Smooth muscle cell (in vitro differentiated cells): ENCODE measurements around the gene FMNL3. TPM values are rescaled to one million over a fixed set of nuclear protein-coding genes. Genes with fewer than 3 reads are reported as not detected.

Experiments used
- DNase-seq: peaks from one replicate; lab custom pipeline; 2025; ENCODE audit not compliant: unreplicated experiment; lab: John Stamatoyannopoulos, UW
- H2AFZ ChIP-seq: fragments of 200-600 bp; sonication (generic); 2 replicates; pipeline ENCODE4 v1.6.0; 2016; ENCODE audit warnings: antibody characterized with exemption, low read depth, mild to moderate bottlenecking
- H3F3A ChIP-seq: fragments of 200-600 bp; sonication (generic); 2 replicates; pipeline ENCODE4 v1.6.0; 2017; ENCODE audit warnings: antibody characterized with exemption, low read depth
- H3K27ac ChIP-seq: fragments of 200-600 bp; sonication (generic); 2 replicates; pipeline ENCODE4 v1.5.1; 2016; ENCODE audit warnings: low read depth, mild to moderate bottlenecking
- H3K27me3 ChIP-seq: fragments of 200-600 bp; sonication (generic); 2 replicates; pipeline ENCODE4 v1.6.1; 2016; ENCODE audit warnings: low read depth, mild to moderate bottlenecking
- H3K36me3 ChIP-seq: fragments of 200-600 bp; sonication (generic); 2 replicates; pipeline ENCODE4 v1.5.1; 2016; ENCODE audit warnings: low read depth
- H3K4me1 ChIP-seq: fragments of 200-600 bp; sonication (generic); 2 replicates; pipeline ENCODE4 v1.5.1; 2016; ENCODE audit warnings: low read depth
- H3K4me2 ChIP-seq: fragments of 200-600 bp; sonication (generic); 2 replicates; pipeline ENCODE4 v1.6.0; 2016; ENCODE audit warnings: mild to moderate bottlenecking
- H3K4me3 ChIP-seq: fragments of 200-600 bp; sonication (generic); 2 replicates; pipeline ENCODE4 v1.5.1; 2016; ENCODE audit warnings: mild to moderate bottlenecking
- H3K79me2 ChIP-seq: fragments of 200-600 bp; sonication (generic); 2 replicates; pipeline ENCODE4 v1.6.0; 2016; ENCODE audit warnings: low read depth, mild to moderate bottlenecking
- H3K9ac ChIP-seq: fragments of 200-600 bp; sonication (generic); 2 replicates; pipeline ENCODE4 v1.6.0; 2016; ENCODE audit warnings: low read depth
- H3K9me3 ChIP-seq: fragments of 200-600 bp; sonication (generic); replicated peaks from 2 replicates; pipeline ENCODE4 v1.5.1; 2016; ENCODE audit warnings: low read depth
- H4K20me1 ChIP-seq: fragments of 200-600 bp; sonication (generic); 2 replicates; pipeline ENCODE4 v1.6.0; 2016; ENCODE audit warnings: low read depth
- CTCF ChIP-seq: fragments of 200-600 bp; sonication (generic); IDR thresholded peaks from 2 replicates; pipeline ENCODE4 v1.5.1; 2017; ENCODE audit warnings: borderline replicate concordance, mild to moderate bottlenecking, antibody characterized with exemption; ENCODE audit not compliant: insufficient read depth, poor library complexity, severe bottlenecking
- WGBS: methylation state at CpG from one replicate; pipeline ENCODE4 v1.1.7; 2016; ENCODE audit warnings: low lambda C conversion rate; 5-methylcytosine and 5-hydroxymethylcytosine counted together
- polyA plus RNA-seq: library from polyadenylated mRNA; unstranded; fragments of >200 nt; fragmentation: Nextera tagmentation; extraction: Ambion mirVana; gene quantifications from 2 replicates; pipeline ENCODE4 v1.2.1, GENCODE V29; 2016
- total RNA-seq: library from RNA; depleted of rRNA; stranded (reverse); fragments of >200 nt; gene quantifications from 2 replicates; pipeline ENCODE4 v1.2.3, GENCODE V29; 2014

The FMNL3 gene
- total and polyA plus RNA-seq, 2 experiments from 2014 or later, result 18.3 to 21.7 TPM

GRCh38 chr12:49684310-49684854 is 22.8 kb downstream of the FMNL3 start:
- peaks cover 84% of the 10 kb centered on the region for H4K20me1 ChIP-seq
- DNase-seq, result no peak
- no peak for TF ChIP-seq CTCF
- H3K4me1 ChIP-seq, result peaks cover 4% of the 10 kb centered on the region
- no peak overlapping the region for H3K4me2 ChIP-seq
- no peak overlapping the region for H3K27ac ChIP-seq
- peaks cover 4% of the 10 kb centered on the region for H3F3A ChIP-seq
- peaks cover 97% of the 10 kb centered on the region for H3K79me2 ChIP-seq
- no peaks in the 10 kb centered on the region for H3K36me3 ChIP-seq
- no peaks in the 10 kb centered on the region for H3K9me3 ChIP-seq
- WGBS, result 86% methylated on average over 5 of the region's 5 CpGs
- H2AFZ ChIP-seq, result no peak overlapping the region
- no peak overlapping the region for H3K9ac ChIP-seq
- no peaks in the 10 kb centered on the region for H3K27me3 ChIP-seq
- no peak overlapping the region for H3K4me3 ChIP-seq

- no peak overlapping the region for H3K27ac ChIP-seq
Measured at GRCh38 chr12:49683599-49684309, 23.5 kb downstream of the FMNL3 start.

GRCh38 chr12:49680075-49680474 is 27.1 kb downstream of the FMNL3 start:
- Histone ChIP-seq H2AFZ (no peak overlapping the region), H3K4me1 (peaks cover 10% of the 10 kb centered on the region), H3K79me2 (peaks cover 95% of the 10 kb centered on the region), H4K20me1 (peaks cover 57% of the 10 kb centered on the region), H3K9me3 (no peaks in the 10 kb centered on the region), H3K4me3 (no peak overlapping the region), H3K9ac (no peak overlapping the region), H3K27me3 (no peaks in the 10 kb centered on the region), H3K4me2 (no peak overlapping the region), H3K36me3 (no peaks in the 10 kb centered on the region), H3K27ac (no peak overlapping the region), H3F3A (peaks cover 9% of the 10 kb centered on the region)
- TF ChIP-seq CTCF, result no peak
- no peak for DNase-seq
- WGBS, result 96% methylated on average over 1 of the region's 1 CpG

More at GRCh38 chr12:49683599-49684309, 23.5 kb downstream of the FMNL3 start:
- Histone ChIP-seq H3K4me1 (peaks cover 4% of the 10 kb centered on the region), H2AFZ (no peak overlapping the region), H3K4me2 (peak overlapping the region; percentile 8), H3K9me3 (no peaks in the 10 kb centered on the region), H3F3A (peaks cover 4% of the 10 kb centered on the region), H3K36me3 (no peaks in the 10 kb centered on the region), H3K79me2 (peaks cover 97% of the 10 kb centered on the region), H3K27me3 (no peaks in the 10 kb centered on the region), H3K4me3 (no peak overlapping the region), H3K9ac (no peak overlapping the region), H4K20me1 (peaks cover 83% of the 10 kb centered on the region)
- no peak for DNase-seq
- TF ChIP-seq CTCF, result no peak
- 47% methylated on average over 3 of the region's 3 CpGs for WGBS
